Tibial artery (tissue), 4 donors: ENCODE measurements around the gene PLPP3.

Experiments
- DNase-seq, 2 donors: peaks; one replicate each; pipeline ENCODE4 v3.0.0-alpha.2; 2019
- H3K27ac ChIP-seq, 2 donors: fragments of 200-600 bp; sonication (generic) in 1 of 2; 1 replicate in 1 of 2; 2 replicates in 1 of 2; pipeline ENCODE4 v1.5.1; 2018 to 2019; ENCODE audit warnings: mild to moderate bottlenecking in 1 of 2
- H3K27me3 ChIP-seq, 2 donors: fragments of 200-600 bp; sonication (generic) in 1 of 2; one replicate each; pipeline versions ENCODE4 v1.5.1 to v1.6.0; 2016 to 2019
- H3K36me3 ChIP-seq, 3 donors: fragments of 200-600 bp; sonication (generic) in 2 of 3; one replicate each; pipeline ENCODE4 v1.5.1; 2016 to 2019; ENCODE audit warnings: mild to moderate bottlenecking in 2 of 3
- H3K4me1 ChIP-seq, 4 donors: fragments of 200-600 bp; sonication (generic) in 2 of 4; 1 replicate in 3 of 4; 2 replicates in 1 of 4; pipeline ENCODE4 v1.5.1; 2016 to 2019
- H3K4me3 ChIP-seq, 2 donors: fragments of 200-600 bp; sonication (generic) in 1 of 2; 1 replicate in 1 of 2; 2 replicates in 1 of 2; pipeline ENCODE4 v1.5.1; 2018 to 2019; ENCODE audit warnings: mild to moderate bottlenecking in 2 of 2
- H3K9me3 ChIP-seq, 3 donors: fragments of 200-600 bp; sonication (generic) in 1 of 3; one replicate each; pipeline ENCODE4 v1.5.1; 2016 to 2019
- intact Hi-C: fragments of 100-400 bp; cut with DNase I; formaldehyde crosslinking; loops from one replicate; pipeline ENCODE4 v1.15.0; 2023; ENCODE audit warnings: low total_unique reads
- TF ChIP-seq, protein P1 (sequence below), 2 experiments: fragments of 200-600 bp in 1 of 2; fragments of 450-650 bp in 1 of 2; IDR thresholded peaks; one replicate each; pipeline ENCODE4 v1.5.1; 2017 to 2019; ENCODE audit warnings: antibody characterized with exemption in 2 of 2, mild to moderate bottlenecking in 1 of 2, moderate library complexity in 1 of 2

The PLPP3 gene

DNA sequence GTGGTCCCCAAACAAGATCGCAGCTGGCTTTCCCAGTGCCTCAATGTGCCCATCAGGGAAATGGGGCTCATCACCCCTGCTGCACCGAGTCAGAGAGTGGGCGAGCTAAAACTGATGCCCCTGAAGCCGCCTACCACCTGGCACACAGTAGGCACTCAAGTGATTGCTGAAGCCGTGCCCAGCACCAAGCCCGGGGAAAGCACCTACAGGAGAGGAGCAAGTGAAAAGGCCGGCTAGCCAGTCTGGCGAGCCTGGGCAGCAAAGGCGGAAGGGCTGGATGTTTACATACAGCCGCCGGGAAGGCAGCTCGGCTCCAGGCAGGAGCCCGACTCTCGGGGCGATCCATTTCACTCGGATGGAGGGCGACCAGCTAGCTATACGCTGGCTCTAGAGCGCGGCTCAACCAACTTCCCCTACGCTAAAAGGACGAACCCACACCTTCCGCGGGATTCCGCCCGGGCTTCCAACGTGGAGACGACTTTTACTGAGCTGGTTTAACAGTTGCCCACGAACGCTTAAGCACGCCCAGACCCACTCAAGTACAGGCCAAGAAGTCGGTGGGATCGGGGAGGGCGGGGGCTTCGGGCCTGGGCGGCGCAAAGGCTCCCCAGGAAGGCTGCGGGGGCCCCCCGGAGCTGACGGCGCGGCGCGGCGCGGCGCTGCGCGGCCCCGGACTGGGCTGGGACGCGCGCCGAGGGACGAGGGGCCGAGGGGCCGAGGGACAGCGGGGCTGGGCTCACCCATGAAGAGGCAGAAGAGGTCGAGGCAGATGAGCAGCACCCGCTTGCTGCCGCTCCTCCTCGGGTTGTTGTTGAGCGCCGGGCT lies 1.0 kb downstream of the PLPP3 start:
- TF ChIP-seq, protein P1, sequence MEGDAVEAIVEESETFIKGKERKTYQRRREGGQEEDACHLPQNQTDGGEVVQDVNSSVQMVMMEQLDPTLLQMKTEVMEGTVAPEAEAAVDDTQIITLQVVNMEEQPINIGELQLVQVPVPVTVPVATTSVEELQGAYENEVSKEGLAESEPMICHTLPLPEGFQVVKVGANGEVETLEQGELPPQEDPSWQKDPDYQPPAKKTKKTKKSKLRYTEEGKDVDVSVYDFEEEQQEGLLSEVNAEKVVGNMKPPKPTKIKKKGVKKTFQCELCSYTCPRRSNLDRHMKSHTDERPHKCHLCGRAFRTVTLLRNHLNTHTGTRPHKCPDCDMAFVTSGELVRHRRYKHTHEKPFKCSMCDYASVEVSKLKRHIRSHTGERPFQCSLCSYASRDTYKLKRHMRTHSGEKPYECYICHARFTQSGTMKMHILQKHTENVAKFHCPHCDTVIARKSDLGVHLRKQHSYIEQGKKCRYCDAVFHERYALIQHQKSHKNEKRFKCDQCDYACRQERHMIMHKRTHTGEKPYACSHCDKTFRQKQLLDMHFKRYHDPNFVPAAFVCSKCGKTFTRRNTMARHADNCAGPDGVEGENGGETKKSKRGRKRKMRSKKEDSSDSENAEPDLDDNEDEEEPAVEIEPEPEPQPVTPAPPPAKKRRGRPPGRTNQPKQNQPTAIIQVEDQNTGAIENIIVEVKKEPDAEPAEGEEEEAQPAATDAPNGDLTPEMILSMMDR (IDR thresholded peaks at IDR 0.05), result no peak
- Histone ChIP-seq H3K27me3 (no peaks in the 10 kb centered on the region), H3K4me1 (peaks cover 0 to 44% (median 6%) of the 10 kb centered on the region in 4 donors), H3K4me3 (peak overlapping the region; percentile 95 to 96), H3K9me3 (no peaks in the 10 kb centered on the region), H3K36me3 (no peaks in the 10 kb centered on the region), H3K27ac (peak overlapping the region; percentile 95 to 96)
- peak; percentile 51 to 77 for DNase-seq
- intact Hi-C loops, result loop anchor here (5.0 to 10.0 kb wide), 3 partner anchors 134 to 1201 kb away; no protein-coding TSS in a partner anchor

DNA sequence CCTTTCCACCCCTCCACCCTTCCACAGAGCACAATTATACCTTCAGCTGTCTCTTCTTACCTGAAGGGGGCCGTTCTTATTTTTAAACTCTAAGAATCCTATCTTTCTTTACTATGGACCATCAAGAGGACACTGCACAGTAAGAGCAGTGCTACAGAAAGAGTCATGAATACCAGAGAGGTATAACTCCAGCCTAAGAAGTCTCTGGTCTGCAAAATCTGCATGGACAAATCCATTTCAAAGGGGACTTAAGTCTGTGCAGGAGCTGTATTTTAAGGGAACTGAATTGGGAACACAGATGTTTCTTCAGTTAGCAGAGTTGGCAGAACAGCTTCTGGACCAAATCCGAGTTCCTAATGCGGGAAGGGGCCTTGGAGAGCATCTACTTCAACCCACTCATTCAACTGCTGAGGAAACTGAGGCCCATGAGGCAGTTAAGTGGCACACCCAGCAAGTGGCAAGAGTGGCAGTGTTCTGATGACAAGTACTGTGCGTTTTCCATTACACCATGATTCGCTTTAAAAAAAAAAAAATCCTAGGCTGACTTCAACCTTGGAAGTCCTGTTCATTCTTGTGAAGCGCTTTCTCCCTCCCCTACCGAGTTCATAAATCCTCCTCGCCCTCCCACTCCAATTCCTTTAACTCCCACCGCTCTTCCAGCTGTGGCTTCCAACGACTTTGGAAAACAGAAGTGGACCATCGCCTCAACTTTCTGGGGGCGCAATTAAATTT lies 1.8 kb downstream of the PLPP3 start:
- intact Hi-C loops, result loop anchor here (5.0 to 10.0 kb wide), 3 partner anchors 133 to 1200 kb away; no protein-coding TSS in a partner anchor
- H3K36me3 ChIP-seq, result no peaks in the 10 kb centered on the region
- peak overlapping the region; percentile 95 to 96 for H3K4me3 ChIP-seq
- peaks cover 0 to 52% (median 11%) of the 10 kb centered on the region in 4 donors for H3K4me1 ChIP-seq
- peak; percentile 37 to 69 for DNase-seq
- H3K9me3 ChIP-seq, result no peaks in the 10 kb centered on the region
- H3K27me3 ChIP-seq, result no peaks in the 10 kb centered on the region
- TF ChIP-seq, protein P1 (IDR thresholded peaks at IDR 0.05), result no peak
- peak overlapping the region; percentile 95 to 96 for H3K27ac ChIP-seq

DNA sequence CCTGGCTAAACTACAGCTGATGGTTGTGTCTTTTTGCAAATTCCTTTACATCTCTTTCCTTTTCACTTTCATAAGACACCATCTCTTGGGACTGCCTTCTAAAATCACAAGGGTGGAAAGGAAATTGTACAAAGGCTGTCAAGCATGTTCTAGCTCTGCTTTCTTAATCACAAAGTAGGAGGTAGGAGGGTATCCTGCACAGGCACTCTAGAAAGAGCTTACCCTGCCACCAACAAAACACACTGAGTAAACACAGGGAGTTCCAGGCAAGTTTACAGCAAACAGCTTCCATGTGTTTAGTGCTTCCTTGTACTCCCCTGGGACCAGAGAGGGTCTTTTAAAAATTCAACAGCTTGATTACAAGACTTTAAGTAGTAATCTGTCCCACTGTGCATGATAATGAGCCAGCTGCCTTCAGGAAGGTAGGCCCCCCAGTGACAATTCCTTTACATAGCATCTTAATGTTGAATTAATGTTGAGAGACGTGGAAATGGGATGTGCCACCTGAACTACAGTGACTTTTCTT lies 2.4 kb downstream of the PLPP3 start:
- Histone ChIP-seq H3K27ac (peak overlapping the region; percentile 95 to 96), H3K36me3 (no peaks in the 10 kb centered on the region), H3K4me3 (peak overlapping the region; percentile 95 to 96), H3K27me3 (no peaks in the 10 kb centered on the region), H3K9me3 (no peaks in the 10 kb centered on the region), H3K4me1 (peaks cover 0 to 58% (median 15%) of the 10 kb centered on the region in 4 donors)
- DNase-seq, result no peak
- intact Hi-C loops, result loop anchor here (5.0 to 10.0 kb wide), 3 partner anchors 132 to 1200 kb away; no protein-coding TSS in a partner anchor
- TF ChIP-seq, protein P1 (IDR thresholded peaks at IDR 0.05), result peak; percentile 26 to 34

DNA sequence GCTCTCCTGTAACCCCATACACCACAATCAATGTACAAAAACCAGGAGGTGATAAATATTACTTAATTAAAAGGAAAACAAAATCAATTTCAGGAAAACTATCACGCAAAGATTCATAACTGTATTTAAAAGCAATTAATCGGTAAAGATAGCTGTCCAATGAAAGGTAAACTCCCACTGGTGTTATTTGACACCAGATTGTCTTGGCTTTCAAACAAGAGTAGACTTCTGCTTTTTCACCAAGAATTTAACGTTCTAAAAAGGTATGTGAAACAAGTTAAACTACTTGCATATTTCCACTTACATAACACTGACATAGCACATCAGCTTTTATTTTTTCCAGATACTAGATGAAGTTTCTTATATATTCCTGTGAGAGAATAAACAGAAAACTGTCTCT lies 3.5 kb downstream of the PLPP3 start:
- intact Hi-C loops, result loop anchor here (5.0 to 10.0 kb wide), 3 partner anchors 131 to 1199 kb away; no protein-coding TSS in a partner anchor

DNA sequence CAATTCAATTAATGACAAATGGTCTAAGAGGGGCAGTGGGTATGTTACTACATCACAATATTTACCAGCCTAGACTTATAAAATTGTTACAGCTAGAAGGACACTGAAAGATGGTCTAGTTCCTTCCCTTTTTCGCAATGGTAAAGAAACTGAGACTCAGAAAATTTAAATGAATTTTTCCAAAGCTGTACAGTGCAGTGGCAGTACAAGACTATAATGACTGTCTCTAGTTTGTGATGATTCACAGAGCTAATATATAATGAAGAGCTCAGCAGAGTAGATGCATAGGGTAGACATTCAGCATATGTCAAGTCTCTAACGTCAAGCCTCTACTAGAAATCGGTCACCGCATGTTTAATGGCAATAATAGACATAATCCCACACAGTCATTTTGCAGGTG lies 4.6 kb downstream of the PLPP3 start:
- peak overlapping the region; percentile 95 to 96 for H3K4me3 ChIP-seq
- H3K4me1 ChIP-seq, result peaks cover 0 to 70% (median 15%) of the 10 kb centered on the region in 4 donors

More for the DNA sequence above, 3.5 kb downstream of the PLPP3 start:
- DNase-seq, result no peak
- H3K27me3 ChIP-seq, result no peaks in the 10 kb centered on the region
- no peaks in the 10 kb centered on the region for H3K9me3 ChIP-seq
- peak overlapping the region in 1 of 2 donors; percentile 95 for H3K27ac ChIP-seq
- TF ChIP-seq, protein P1 (IDR thresholded peaks at IDR 0.05), result no peak
- H3K36me3 ChIP-seq, result no peaks in the 10 kb centered on the region
- peaks cover 0 to 69% (median 17%) of the 10 kb centered on the region in 4 donors for H3K4me1 ChIP-seq
- H3K4me3 ChIP-seq, result peak overlapping the region; percentile 95 to 96

More for the DNA sequence above, 4.6 kb downstream of the PLPP3 start:
- Histone ChIP-seq H3K36me3 (no peaks in the 10 kb centered on the region), H3K9me3 (no peaks in the 10 kb centered on the region), H3K27ac (no peak overlapping the region), H3K27me3 (no peaks in the 10 kb centered on the region)
- no peak for DNase-seq
- TF ChIP-seq, protein P1 (IDR thresholded peaks at IDR 0.05), result no peak
- intact Hi-C loops, result loop anchor here (5.0 to 10.0 kb wide), 3 partner anchors 130 to 1197 kb away; no protein-coding TSS in a partner anchor
